Inflammatory macrophage (primary cell): ENCODE results near the gene SLC12A3.

Experiments
- DNase-seq, 2 donors: peaks; one replicate each; pipeline ENCODE4 v3.0.0-alpha.2; 2020 to 2022
- total RNA-seq, 18 experiments: gene quantifications; one replicate each; lab custom pipeline; 2026; ENCODE audit warnings: mixed read lengths in 6 of 18, inconsistent platforms in 2 of 18; lab: John Stamatoyannopoulos, UW

Gene SLC12A3
- 0 to 0.31 (median 0.02) reads per million in 18 experiments for total RNA-seq

DNA sequence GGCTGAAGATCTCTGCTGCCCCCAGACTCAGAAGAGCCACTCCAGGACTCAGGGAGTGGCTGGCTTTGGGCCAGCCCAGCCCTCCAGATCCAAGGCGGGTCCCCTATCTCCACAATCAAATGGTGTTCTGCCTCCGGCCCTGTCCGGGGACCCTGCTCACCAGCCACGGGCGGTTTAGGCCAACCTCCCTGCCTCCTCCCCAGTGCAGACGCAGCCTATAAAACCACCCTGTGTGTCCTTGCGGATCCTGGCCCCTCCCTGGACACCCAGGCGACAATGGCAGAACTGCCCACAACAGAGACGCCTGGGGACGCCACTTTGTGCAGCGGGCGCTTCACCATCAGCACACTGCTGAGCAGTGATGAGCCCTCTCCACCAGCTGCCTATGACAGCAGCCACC lies at the start of gene SLC12A3:
TSS of gene SLC12A3 (plus strand) at position 248 of the 400 bp plus-strand sequence. CDS start at position 277, 29 bp downstream.
- no peak for DNase-seq

DNA sequence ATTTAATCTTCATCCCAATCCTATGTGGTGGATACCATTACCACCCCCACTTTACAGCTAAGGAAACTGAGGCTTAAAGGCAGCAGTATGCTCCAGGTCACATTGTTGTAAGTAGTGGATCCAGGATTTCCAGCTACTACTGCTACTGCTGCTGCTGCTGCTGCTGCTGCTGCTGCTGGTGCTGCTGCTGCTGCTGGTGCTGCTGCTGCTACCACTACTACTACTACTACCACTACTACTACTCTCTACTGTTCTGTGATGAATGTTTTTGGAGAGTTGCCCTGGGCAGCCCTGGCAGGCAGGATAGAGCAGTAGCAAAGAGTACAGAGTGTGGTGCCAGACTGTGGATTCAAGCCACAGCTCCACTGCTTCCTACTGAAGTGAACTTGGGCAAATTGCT lies 49.3 kb upstream of the SLC12A3 start:
- DNase-seq, result no peak

- DNase-seq, result no peak
Measured at GRCh38 chr16:56817056-56817455, 48.0 kb upstream of the SLC12A3 start.

GRCh38 chr16:56817938-56818337 lies 47.1 kb upstream of the SLC12A3 start:
- no peak for DNase-seq

DNA sequence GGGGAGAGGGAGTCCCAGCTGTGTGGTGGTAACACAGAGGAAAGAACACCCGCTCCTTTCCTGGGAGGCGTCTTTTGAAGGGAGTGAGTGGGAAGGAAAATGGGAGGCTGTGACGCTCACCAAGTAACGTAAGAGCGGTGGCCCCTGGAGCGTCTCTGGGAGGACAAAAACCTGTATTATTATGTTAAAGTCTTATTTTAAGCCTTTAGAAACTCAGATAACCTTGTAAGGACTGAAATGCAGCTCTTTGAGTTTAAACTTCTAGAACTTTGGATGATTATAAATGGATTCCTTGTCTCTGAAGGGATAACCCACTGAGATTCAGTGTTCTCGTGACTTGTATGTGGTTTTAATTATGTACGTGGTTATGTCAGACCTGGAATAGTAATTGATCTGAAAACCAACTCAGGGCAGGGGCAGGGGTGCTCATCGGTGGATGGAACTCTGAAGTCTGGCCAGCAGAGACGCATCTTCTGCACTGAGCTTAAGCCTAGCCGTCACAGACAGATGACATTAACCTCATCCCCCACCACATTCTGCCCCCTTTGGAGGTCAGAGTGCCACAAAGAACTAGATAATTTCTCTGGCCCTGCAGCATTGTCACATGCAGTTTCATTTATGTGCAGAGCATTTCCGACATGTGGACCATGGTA lies 41.8 kb upstream of the SLC12A3 start:
- DNase-seq, result no peak

DNA sequence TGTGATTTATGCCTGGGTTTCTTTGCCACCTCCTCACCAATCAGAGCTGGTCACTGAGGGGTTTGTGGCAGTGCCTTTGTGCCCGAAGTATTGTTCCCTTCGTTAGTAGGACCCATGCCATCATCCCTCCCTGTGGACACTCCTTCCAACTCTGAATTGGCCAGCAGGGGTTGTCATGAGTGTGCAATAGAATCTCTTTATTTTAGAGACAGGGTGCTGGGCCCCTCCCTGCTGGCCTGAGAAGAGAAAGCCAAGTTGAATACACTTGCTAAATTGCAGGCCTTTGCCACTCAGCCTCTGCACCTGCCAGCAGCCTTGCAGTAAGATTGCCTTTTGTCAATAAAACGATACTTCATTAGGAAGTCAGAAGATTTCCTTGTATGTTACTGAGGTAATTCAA lies 40.7 kb upstream of the SLC12A3 start:
- no peak for DNase-seq

- DNase-seq, result no peak
Measured at GRCh38 chr16:56824804-56825203, 40.2 kb upstream of the SLC12A3 start.

GRCh38 chr16:56825826-56826225 lies 39.2 kb upstream of the SLC12A3 start:
- DNase-seq, result no peak

DNA sequence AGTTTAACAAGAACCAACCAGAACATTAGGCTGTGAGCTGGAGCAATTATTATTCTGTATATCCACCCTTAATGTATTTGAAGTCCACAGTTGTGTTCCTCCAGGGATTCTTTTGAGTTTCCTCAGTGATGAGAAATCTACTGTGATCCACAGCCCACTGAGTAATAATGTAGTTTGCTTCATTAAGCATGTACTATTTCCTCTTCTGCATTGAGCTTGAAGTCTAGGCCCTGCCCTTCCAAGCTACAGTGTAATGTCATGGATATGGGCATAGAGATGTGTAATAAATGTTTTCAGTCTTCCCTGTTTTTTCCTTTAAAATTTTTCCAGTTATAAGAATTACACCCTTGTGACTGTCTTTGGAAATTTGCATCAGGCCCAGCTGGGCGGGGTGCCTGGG lies 36.4 kb upstream of the SLC12A3 start:
- no peak for DNase-seq

- no peak for DNase-seq
Measured at GRCh38 chr16:56830669-56831068, 34.3 kb upstream of the SLC12A3 start.

GRCh38 chr16:56832768-56833167 lies 32.2 kb upstream of the SLC12A3 start:
- no peak for DNase-seq

GRCh38 chr16:56833243-56833970 lies 31.6 kb upstream of the SLC12A3 start:
- no peak for DNase-seq

- no peak for DNase-seq
Measured at GRCh38 chr16:56835320-56835719, 29.7 kb upstream of the SLC12A3 start.

- no peak for DNase-seq
Measured at GRCh38 chr16:56836410-56837230, 28.4 kb upstream of the SLC12A3 start.

GRCh38 chr16:56838622-56839337 lies 26.2 kb upstream of the SLC12A3 start:
- DNase-seq, result no peak

- DNase-seq, result no peak
Measured at GRCh38 chr16:56841233-56841632, 23.8 kb upstream of the SLC12A3 start.

- DNase-seq, result no peak
Measured at GRCh38 chr16:56841659-56842058, 23.3 kb upstream of the SLC12A3 start.

- no peak for DNase-seq
Measured at GRCh38 chr16:56842133-56842532, 22.9 kb upstream of the SLC12A3 start.

DNA sequence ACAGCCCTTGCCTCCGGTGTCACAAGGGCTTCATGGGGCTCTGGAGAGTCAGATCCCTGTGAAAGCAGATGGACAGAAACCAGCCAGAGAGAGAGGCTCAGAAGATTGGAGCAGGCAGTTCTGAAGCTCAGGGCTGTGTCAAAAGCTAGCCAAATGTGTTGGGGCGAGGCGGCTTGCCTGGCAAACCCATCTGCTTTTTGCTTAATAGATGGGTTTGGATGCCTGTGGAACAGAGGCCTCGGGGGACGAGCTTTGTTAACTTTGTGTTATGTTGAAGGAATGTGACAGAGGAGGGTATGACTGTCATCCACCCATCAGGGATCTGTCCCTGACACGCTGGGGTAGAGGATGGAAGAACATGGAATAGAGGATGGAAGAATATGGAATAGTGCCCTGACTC lies 21.0 kb upstream of the SLC12A3 start:
- DNase-seq, result no peak

DNA sequence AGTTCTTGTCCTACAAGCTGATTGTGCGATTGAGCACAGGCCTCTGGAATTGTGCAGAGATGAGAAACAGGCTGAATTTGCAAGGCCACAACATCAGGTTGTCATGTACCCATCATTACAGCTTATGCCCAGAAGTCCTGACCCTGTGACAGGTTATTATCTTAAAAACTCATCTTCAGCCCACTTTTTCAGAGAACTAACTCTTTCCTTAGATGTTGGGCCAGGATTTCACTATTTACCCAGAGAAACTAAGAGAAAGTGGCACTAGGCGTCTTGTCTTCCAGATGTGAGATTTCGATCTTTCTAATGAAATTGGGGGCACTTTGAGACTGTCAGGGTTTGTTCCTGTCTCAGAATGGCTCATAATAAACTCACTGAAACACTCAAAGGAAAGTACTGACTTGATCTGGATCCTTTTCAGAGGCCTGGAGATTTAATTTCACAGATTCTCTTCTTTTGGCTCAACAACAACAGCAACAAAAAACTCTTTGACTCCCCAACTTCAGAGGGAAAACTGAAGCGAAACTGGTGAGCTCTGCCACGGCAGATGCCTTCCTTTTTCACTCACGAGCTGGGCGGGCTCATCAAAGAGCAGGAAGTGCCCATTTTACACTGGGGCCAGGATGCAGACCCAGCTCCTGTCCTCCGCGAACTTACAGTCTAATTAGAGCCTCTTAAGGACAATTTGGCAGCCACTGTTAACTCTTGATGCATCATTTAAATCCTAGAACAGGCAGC lies 17.7 kb upstream of the SLC12A3 start:
- peak in 1 of 2 donors; percentile 37 for DNase-seq

DNA sequence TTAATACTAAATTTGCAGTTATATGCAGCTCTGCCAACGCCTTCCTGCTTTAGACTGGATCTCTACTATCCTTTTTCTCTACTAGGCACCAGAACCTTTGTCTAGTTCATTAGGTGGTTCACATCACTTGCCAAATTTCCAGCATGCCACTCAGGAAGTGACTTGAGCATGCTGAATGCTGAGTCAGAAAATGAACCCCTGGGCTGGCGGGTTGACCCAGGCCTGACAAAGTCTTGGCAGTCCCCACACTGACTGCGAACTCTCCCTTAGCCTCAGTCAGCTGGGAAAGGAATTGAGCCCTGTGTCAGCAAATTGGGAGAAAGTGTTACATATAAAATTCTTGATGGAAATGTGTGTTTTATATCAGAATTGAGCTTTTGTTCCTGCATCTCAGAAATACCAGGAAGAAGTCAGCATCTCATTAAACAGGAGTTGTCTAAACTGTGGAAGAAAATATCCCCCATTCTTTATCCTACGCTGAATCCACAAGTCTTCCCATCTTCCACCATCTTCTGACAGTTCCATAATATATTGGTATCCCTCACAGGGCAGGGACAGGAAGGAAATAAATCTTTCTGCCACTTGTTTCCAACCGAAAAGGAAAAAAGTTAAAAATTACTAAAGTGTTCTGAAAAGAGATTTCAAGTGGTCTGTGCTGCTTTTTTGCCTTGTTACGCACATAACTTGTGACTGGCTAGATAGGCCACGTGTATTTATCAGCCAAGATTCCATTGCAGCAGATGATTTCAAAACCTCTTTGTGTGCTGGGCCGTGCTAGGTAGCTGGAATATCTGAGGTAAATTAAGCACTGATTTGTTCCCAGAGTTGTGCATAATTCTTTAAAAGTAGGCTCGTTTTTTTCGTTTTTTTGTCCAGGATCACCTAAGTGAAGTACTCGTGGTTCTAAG lies 16.7 kb upstream of the SLC12A3 start:
- no peak for DNase-seq
